Loucy (cell line): Measurements from ENCODE around the gene SCG2.

ENCODE experiments used
- CTCF ChIP-seq: fragments of 200-600 bp; sonication (generic); conservative IDR thresholded peaks from 2 replicates; pipeline ENCODE4 v1.5.1; 2014; ENCODE audit warnings: mild to moderate bottlenecking, antibody characterized with exemption, low read length
- EZH2phosphoT487 ChIP-seq: fragments of 200-600 bp; IDR thresholded peaks from 2 replicates; pipeline ENCODE4 v1.6.1; 2018; ENCODE audit warnings: antibody characterized with exemption, mild to moderate bottlenecking, moderate library complexity, borderline replicate concordance

GRCh38 chr2:223647258-223647952, 45.2 kb upstream of the SCG2 start:
- TF ChIP-seq CTCF, result no peak
- no peak for TF ChIP-seq EZH2phosphoT487
